Breast epithelium (tissue), 4 donors: ENCODE data around the gene SAXO1. TPM values are rescaled to one million over a fixed set of nuclear protein-coding genes. Genes with fewer than 3 reads are reported as not detected.

Experiments
- DNase-seq, 2 donors: peaks; one replicate each; pipeline ENCODE4 v3.0.0-alpha.2; 2019; ENCODE audit warnings: low spot score in 2 of 2
- H3K27ac ChIP-seq, 2 donors: fragments of 200-600 bp; sonication (generic) in 1 of 2; one replicate each; pipeline ENCODE4 v1.5.1; 2016 to 2019; ENCODE audit warnings: mild to moderate bottlenecking in 1 of 2
- H3K27me3 ChIP-seq, 2 donors: fragments of 200-600 bp; sonication (generic) in 1 of 2; one replicate each; pipeline versions ENCODE4 v1.5.1 to v1.6.0; 2017 to 2019; ENCODE audit warnings: control low read depth in 1 of 2, mild to moderate bottlenecking in 1 of 2
- H3K36me3 ChIP-seq: fragments of 200-600 bp; one replicate; pipeline ENCODE4 v1.5.1; 2019
- H3K4me1 ChIP-seq, 2 donors: fragments of 200-600 bp; sonication (generic); one replicate each; pipeline ENCODE4 v1.5.1; 2016 to 2019; ENCODE audit warnings: control low read depth in 1 of 2
- H3K4me3 ChIP-seq, 3 donors: fragments of 200-600 bp; sonication (generic); 1 replicate in 2 of 3; 2 replicates in 1 of 3; pipeline ENCODE4 v1.5.1; 2016 to 2019; ENCODE audit warnings: mild to moderate bottlenecking in 3 of 3, moderate library complexity in 2 of 3
- H3K9me3 ChIP-seq, 2 donors: fragments of 200-600 bp; sonication (generic) in 1 of 2; one replicate each; pipeline ENCODE4 v1.5.1; 2016 to 2019; ENCODE audit warnings: control low read depth in 1 of 2
- POLR2A ChIP-seq: fragments of 450-650 bp; IDR thresholded peaks from one replicate; pipeline ENCODE4 v1.6.1; 2016; ENCODE audit warnings: antibody characterized with exemption, mild to moderate bottlenecking, moderate library complexity
- POLR2AphosphoS5 ChIP-seq, 3 donors: sonication (generic); formaldehyde crosslinking; IDR thresholded peaks; one replicate each; pipeline ENCODE4 v1.6.1; 2017; ENCODE audit warnings: antibody characterized with exemption in 3 of 3
- intact Hi-C: fragments of 100-400 bp; cut with DNase I; formaldehyde crosslinking; loops from one replicate; pipeline ENCODE4 v1.15.1; 2023; ENCODE audit warnings: low total_unique reads
- total RNA-seq, 3 donors: library from RNA; depleted of rRNA; stranded (reverse); fragments of >200 nt; gene quantifications; one replicate each; pipeline ENCODE4 v1.1.0, GENCODE V29; 2016
- TF ChIP-seq, protein P1 (sequence below), 3 donors: fragments of 450-650 bp; IDR thresholded peaks; one replicate each; pipeline ENCODE4 v1.5.1; 2016 to 2017; ENCODE audit warnings: antibody characterized with exemption in 3 of 3, mild to moderate bottlenecking in 3 of 3, moderate library complexity in 3 of 3

Gene SAXO1, protein sequence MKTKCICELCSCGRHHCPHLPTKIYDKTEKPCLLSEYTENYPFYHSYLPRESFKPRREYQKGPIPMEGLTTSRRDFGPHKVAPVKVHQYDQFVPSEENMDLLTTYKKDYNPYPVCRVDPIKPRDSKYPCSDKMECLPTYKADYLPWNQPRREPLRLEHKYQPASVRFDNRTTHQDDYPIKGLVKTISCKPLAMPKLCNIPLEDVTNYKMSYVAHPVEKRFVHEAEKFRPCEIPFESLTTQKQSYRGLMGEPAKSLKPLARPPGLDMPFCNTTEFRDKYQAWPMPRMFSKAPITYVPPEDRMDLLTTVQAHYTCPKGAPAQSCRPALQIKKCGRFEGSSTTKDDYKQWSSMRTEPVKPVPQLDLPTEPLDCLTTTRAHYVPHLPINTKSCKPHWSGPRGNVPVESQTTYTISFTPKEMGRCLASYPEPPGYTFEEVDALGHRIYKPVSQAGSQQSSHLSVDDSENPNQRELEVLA
- total RNA-seq: under 1 TPM in 2 of 3 donors, not detected in 1; 0.16 to 0.29 TPM

DNA sequence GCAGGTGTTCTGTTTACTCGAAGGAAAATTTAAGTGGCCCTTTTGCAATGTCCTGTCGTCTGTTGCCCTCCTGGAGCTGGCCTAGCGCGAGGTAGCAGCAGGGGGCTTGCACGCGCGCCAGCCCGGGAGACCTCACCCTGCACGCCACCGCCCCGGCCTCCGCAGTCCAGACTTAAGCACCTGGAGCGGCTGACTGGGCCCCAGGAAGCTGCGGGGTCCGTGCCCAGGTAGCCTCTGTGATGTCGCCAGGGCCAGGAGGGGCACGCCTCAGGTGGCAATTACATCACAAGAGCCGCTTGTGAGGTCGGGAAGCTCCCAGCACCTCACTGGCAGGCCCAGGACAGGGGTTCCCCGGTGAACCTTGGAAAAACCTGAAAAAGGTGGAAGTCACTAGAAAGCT, at the start of gene SAXO1:
SAXO1 (minus strand) TSS at position 195 of the 400 bp plus-strand sequence. CDS start 301 bp downstream, outside the sequence.
- H3K4me1 ChIP-seq: no peaks in the 10 kb centered on the region
- no peak for TF ChIP-seq POLR2AphosphoS5 (IDR thresholded peaks at IDR 0.05)
- TF ChIP-seq POLR2A: no peak
- TF ChIP-seq, protein P1, sequence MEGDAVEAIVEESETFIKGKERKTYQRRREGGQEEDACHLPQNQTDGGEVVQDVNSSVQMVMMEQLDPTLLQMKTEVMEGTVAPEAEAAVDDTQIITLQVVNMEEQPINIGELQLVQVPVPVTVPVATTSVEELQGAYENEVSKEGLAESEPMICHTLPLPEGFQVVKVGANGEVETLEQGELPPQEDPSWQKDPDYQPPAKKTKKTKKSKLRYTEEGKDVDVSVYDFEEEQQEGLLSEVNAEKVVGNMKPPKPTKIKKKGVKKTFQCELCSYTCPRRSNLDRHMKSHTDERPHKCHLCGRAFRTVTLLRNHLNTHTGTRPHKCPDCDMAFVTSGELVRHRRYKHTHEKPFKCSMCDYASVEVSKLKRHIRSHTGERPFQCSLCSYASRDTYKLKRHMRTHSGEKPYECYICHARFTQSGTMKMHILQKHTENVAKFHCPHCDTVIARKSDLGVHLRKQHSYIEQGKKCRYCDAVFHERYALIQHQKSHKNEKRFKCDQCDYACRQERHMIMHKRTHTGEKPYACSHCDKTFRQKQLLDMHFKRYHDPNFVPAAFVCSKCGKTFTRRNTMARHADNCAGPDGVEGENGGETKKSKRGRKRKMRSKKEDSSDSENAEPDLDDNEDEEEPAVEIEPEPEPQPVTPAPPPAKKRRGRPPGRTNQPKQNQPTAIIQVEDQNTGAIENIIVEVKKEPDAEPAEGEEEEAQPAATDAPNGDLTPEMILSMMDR (IDR thresholded peaks at IDR 0.05): no peak
- H3K27ac ChIP-seq: no peak within 1 kb of the TSS
- no peak for DNase-seq
- no peaks in the 10 kb centered on the region for H3K27me3 ChIP-seq
- no peaks in the 10 kb centered on the region for H3K9me3 ChIP-seq
- intact Hi-C loops: no loop called here
- H3K4me3 ChIP-seq: no peak within 1 kb of the TSS
- no peaks in the 10 kb centered on the region for H3K36me3 ChIP-seq

DNA sequence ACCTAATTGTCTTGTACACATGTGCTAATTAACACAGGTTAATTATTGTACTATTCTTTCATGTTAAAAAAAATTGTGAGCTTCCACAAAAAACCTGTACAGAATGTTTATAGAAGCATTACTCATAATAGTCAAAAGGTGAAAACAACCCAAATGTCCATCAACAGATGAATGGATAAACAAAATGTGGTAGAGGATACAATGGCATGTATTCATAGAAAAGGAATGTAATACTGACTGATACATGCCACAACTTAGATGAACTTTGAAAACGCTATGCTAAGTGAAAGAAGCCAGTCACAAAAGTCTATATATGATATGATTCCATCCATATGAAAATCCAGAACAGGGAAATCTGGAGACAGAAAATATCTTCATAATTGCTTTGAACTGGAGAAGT, 41.8 kb upstream of the SAXO1 start:
- Histone ChIP-seq H3K36me3 (no peaks in the 10 kb centered on the region), H3K27ac (no peak overlapping the region)
- DNase-seq: no peak

GRCh38 chr9:19074229-19074628, 41.2 kb upstream of the SAXO1 start:
- intact Hi-C loops: no loop called here

More for the DNA sequence above, 41.8 kb upstream of the SAXO1 start:
- intact Hi-C loops: no loop called here
- Histone ChIP-seq H3K27me3 (no peaks in the 10 kb centered on the region), H3K9me3 (no peaks in the 10 kb centered on the region), H3K4me3 (no peak overlapping the region), H3K4me1 (no peaks in the 10 kb centered on the region)
- TF ChIP-seq, protein P1 (IDR thresholded peaks at IDR 0.05): no peak
- no peak for TF ChIP-seq POLR2AphosphoS5 (IDR thresholded peaks at IDR 0.05)

GRCh38 chr9:19057033-19057432, 24.0 kb upstream of the SAXO1 start:
- Histone ChIP-seq H3K27me3 (no peaks in the 10 kb centered on the region), H3K4me1 (no peaks in the 10 kb centered on the region), H3K27ac (no peak overlapping the region), H3K4me3 (no peak overlapping the region), H3K36me3 (no peaks in the 10 kb centered on the region), H3K9me3 (no peaks in the 10 kb centered on the region)
- TF ChIP-seq POLR2AphosphoS5 (IDR thresholded peaks at IDR 0.05): no peak
- TF ChIP-seq, protein P1 (IDR thresholded peaks at IDR 0.05): no peak
- TF ChIP-seq POLR2A: no peak
- intact Hi-C loops: no loop called here
- DNase-seq: no peak

More at GRCh38 chr9:19074229-19074628, 41.2 kb upstream of the SAXO1 start:
- no peak for TF ChIP-seq POLR2A
- no peak for TF ChIP-seq POLR2AphosphoS5 (IDR thresholded peaks at IDR 0.05)
- TF ChIP-seq, protein P1 (IDR thresholded peaks at IDR 0.05): no peak
- H3K27me3 ChIP-seq: no peaks in the 10 kb centered on the region
- H3K27ac ChIP-seq: no peak overlapping the region
- no peak for DNase-seq
- no peak overlapping the region for H3K4me3 ChIP-seq
- H3K9me3 ChIP-seq: no peaks in the 10 kb centered on the region
- H3K4me1 ChIP-seq: no peaks in the 10 kb centered on the region
- no peaks in the 10 kb centered on the region for H3K36me3 ChIP-seq
